GM19193 (cell line): ENCODE results near the gene ZNF277.

ENCODE experiments used
- POLR2A ChIP-seq: IDR thresholded peaks from 4 replicates; pipeline ENCODE4 v1.6.1; 2011; ENCODE audit not compliant: insufficient read depth, insufficient read length; ENCODE audit errors: extremely low read depth

ZNF277 gene

DNA sequence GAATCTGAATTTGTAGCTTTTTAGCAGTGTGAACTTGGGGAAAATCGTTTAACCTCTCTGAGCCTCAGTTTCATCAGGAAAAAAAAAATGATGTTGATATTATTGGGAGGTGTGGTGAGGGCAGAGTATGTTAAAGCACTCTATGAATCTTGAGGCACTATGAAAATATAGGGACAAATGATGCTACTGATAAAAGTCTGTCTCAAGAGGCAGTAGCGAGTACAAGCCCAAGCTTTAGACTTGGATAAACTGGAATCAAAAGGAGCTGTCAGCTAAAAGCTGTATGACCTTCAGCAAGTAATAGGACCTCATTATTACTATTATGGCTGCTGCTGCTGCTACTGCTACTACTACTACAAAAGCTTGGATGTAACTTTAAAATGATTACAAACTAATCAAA is 8.4 kb downstream of the ZNF277 start:
- TF ChIP-seq POLR2A: no peak

DNA sequence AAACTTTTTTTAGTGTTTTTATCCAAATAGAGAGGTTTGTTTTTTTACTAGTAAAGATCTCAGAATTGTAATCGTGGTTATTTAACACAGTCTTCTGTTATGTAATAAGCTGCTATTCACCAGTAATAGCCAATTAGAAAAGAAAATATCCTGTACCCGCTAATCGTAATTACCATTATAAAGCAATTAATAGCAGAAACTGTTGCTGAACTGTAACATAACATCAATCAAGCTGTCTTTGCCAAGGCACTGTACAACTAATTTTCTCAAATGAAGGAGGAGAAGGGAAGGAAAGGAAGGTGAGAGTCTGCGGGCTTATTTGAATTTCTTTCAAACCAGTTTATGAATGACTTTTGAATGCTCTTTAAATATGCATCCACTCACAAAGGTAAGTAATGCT is 9.3 kb downstream of the ZNF277 start:
- TF ChIP-seq POLR2A: no peak

DNA sequence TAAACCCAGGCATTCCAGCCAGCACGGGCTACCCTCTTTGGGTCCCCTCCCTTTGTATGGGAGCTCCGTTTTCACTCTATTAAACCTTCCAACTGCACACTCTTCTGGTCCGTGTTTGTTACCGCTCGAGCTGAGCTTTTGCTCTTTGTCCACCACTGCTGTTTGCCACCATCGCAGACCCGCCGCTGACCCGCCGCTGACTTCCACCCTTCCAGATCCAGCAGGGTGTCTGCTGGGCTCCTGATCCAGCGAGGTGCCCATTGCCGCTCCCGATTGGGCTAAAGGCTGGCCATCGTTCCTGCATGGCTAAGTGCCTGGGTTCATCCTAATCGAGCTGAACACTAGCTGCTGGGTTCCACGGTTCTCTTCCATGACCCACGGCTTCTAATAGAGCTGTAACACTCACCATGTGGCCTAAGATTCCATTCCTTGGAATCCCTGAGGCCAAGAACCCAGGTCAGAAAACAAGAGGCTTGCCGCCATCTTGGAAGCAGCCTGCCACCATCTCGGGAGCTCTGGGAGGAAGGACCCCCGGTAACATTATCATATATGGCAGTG is 14.5 kb downstream of the ZNF277 start:
- no peak for TF ChIP-seq POLR2A

DNA sequence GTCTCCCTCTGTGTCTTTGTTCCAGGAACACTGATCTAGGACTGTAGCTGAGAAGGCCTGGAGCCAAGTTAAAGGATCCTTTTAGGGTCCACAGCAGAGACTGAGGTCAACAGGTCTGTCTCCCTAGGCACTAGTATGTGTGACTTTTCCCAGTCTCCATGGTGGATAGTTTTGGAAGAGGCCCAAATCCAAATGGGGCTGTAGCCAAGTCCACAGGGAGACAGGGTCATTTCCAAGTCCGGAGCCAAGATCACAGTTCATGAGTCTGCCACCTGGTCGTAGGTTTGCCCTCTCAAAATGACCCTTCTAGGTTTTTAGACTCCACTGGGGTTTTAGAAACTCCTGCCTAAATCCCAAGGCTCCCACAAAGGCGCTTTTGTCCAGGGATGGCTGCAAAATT is 16.8 kb downstream of the ZNF277 start:
- no peak for TF ChIP-seq POLR2A

DNA sequence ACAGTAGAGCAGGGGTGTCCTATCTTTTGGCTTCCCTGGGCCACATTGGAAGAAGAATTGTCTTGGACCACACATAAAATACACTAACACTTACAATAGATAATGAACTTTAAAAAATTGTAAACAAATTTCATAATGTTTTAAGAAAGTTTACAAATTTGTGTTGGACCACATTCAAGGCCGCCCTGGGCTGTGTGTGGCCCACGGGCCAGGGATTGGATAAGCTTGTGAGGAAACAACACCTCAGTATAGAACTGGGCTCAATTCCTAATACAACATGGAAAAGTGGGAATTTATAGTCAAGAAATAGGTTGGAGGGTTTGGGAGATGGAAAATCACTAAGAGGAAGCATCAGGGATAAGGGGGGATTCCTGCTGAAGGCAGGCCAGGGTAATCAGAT is 17.7 kb downstream of the ZNF277 start:
- no peak for TF ChIP-seq POLR2A

DNA sequence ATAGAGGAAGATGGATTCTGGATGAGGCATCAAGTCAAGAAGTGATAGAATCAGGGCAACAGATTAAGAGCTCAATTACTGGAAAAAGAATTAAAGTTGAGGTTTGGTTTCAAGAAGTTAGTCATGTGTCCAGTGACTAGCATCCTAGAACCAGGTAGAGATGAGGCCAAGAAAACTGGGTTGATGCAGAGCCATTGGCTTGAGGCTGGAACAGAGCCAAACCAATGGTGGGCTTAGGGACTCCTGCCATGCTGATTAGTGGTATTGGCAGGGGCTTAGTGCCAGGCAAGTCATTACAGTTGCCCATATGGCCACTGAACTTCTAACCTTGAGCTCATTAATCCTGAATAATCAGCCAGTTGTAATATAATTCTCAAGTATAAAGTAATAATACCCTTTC is 18.5 kb downstream of the ZNF277 start:
- TF ChIP-seq POLR2A: no peak

DNA sequence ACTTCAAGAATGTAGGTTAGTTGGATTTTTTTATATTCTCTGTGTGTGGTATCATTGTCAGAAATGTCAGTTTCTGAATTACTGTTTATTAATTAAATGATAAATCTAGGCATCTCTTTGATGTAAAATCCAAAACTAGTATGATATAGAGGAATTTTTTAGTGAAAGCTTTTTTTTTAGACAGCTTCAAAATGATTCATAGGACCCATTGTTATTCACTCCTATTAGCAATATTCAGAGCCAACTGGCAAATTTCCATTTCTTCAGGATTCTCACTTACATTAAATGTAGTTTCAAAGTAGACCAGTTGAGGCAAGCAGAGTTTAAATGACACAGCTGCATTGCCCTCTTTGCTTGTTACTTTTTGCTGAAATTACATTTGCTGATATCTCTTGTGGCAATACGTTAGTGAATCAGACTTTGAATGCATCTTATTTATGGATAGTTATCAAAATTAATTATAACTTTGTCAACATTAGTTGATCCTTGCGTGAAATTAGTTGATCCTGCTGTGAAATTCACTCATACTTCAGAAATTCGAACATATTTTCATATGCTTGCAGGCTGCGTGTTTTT is 20.3 kb downstream of the ZNF277 start:
- no peak for TF ChIP-seq POLR2A

DNA sequence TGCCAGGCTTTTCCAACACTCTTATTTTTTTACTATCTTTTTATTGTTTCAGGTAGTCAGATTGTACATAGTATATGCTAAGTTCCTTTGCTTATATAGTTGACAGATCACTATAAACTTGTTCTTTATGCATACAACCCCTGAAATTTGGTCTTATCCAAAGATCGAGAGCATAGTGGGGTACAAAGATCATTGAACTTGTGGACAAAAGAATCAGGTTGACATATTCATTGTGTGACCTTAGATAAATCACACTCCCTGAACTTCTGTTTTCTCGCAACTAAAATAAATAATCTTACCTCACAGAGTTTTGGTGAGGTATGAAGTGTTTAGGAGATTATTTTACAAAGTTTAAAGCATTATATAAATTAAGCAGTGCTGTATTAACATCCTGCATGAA is 22.1 kb downstream of the ZNF277 start:
- no peak for TF ChIP-seq POLR2A

DNA sequence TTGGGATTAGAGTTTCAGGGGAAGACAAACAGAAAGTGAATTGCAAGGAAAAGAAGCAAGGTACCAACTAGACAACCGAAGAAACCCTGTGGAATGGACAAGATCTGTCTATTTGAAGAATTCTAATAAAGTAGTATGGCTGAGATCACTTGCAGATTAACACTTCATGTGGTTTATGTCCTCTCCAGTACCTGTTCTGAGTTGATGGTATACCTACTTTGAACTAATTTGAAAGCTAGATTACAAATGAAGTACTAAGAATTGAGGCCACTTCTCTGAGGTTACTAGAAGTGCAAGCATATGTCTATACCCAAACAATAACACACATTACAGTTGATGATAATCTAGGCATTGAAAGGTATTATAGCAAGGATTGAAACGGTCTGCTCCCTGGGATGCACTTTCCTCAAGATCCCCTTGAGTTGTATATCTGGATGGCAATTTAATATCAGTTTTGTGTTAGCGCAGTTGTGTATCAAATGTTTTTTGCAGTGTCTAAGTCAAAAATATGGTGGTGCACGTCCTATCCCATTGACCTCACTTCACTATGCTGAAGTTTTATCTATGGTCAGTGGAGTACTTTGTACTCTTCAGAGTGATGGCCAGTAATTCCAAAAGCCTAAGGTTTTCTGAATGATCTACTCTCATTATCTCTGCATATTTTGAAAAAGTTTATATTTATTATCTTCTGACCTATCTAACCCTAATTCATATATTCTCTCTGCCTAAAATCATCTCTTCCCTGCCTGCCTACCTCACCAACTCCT is 25.9 kb downstream of the ZNF277 start:
- no peak for TF ChIP-seq POLR2A

DNA sequence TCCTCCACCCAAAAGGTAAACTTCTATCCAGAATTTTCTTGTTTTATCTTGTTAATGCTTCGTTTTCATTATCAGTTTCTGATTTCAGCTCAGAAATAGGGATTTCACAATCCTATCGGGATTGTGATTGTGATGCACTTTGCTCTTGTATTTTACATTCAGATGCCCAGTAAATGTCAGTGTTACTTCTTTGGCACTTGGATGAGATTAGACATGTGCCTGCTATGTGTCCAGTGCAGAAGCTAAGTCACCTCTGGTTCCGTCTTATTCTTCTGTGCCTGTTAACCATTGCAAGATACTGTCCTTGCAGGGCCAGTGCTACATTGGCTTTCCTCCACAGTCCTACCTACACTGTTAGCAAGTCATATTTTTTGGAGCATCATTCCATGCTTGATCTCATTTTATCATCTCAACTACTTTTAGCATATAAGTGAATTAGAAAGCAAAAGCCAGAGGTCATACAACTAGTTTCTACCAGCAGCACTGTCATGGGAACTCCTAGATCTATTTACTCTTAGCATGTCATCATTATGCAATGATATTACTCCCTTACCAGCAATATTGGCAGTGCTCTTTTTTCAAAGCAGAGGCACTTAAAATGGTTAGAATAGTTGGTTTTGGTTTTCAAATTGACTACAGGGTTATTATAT is 26.7 kb downstream of the ZNF277 start:
- TF ChIP-seq POLR2A: no peak

DNA sequence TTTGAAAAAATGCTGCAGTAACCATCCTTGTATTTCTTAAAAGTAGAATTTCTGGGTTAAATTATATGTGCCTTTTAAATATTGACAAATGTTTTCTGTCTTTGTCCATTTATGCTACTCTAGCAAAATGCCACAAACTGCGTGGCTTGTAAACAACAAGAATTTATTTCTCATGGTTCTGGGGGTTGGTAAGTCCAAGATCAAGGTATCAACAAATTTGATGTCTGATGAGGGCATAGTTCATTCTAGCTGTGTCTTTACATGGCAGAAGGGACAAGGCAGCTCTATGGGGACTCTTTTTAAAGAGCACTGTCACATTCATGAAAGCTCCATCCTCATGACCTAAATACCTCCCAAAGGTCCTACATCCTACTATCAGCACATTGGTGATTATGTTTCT is 27.7 kb downstream of the ZNF277 start:
- no peak for TF ChIP-seq POLR2A

DNA sequence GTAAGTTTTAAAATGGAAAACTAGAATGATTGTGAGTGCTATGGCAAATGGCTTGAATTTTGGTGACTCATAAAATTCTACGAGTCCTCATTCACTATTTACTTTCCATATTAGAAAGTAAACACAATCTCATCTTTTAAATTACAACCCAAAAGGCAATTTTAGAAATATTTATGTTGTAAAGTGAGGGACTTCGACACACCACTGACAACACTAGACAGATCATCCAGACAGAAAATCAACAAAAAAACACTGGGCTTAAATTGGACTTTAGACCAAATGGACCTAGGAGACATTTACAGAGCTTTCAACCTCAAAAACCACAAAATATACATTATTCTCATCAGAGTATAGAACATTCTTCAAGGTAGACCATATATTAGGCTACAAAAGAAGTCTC is 30.1 kb downstream of the ZNF277 start:
- no peak for TF ChIP-seq POLR2A

DNA sequence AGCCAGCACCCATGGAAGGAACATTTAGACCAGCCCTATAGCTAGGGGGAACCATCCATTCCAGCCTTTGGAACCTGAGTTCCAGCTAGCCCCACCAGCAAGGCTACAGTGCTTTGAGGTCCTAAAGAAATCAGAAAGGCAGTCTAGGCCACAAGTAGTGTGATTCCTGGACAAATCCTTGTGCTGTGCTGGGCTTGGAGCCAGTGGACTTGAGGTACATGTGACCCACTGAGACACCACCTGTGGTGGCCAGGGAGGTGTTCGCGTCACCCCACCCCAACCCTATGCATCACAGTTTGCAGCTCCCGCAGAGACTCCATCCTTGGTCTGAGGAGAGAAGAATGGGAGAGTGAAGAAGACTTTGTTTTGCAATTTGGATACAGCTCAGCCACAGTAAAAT is 31.8 kb downstream of the ZNF277 start:
- TF ChIP-seq POLR2A: no peak

DNA sequence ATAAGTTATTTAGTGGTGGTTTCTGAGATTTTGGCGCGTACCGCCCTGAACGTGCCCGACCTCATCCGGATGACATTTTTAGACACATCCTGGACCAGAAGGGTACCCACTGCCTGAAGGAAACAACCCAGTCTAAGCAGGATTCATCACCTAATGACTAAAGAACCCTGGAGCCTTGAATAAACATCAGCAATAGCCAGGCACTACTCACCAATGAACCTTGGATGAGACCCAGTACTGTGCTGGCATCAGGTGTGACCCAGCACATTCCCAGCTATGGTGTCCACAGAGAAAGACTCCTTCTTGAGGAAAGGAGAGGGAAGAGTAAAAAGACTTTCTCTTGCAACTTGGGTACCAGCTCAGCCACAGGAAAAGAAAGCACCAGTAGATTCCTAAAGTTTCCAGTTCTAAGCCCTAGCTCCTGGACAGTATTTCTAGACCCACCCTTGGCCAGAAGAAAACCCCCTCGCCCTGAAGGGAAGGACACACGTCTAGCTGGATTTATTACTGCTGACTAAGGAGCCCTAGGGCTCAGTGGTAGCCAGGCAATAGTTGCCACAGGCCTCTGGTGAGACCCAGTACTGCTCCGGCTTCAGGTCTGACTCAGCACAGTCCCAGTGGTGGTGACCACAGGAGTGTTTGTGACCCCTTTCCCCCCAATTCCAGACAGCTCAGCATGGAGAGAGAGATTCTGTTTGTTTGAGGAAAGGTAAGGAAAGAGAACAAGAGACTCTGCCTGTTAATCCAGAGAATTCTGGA is 32.5 kb downstream of the ZNF277 start:
- TF ChIP-seq POLR2A: no peak

DNA sequence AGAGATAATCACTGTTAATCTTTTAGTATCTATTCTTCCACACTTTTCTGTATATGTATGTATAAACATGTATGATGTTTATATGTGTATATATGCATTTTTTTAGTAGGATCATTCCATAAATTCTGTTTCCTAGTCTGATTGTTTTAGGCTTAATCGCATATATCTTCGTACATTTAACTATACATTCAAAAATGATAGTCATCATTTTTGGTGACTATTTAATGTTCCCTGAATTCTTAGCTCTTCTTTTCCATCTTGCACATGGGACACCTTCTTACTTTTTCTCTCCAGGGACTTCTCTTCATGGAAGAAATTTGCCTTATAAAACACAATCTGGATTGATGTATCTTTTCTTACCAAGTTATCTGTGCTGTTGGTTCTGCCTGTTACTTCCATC is 42.1 kb downstream of the ZNF277 start:
- TF ChIP-seq POLR2A: no peak
